Subcutaneous adipose tissue (tissue), 4 donors: ENCODE data around the gene FAAP20. TPM values are rescaled to one million over a fixed set of nuclear protein-coding genes. Genes with fewer than 3 reads are reported as not detected.

Source experiments
- CTCF ChIP-seq: fragments of 450-650 bp; IDR thresholded peaks from one replicate; pipeline ENCODE4 v1.5.1; 2016; ENCODE audit warnings: low read depth, mild to moderate bottlenecking, control low read depth, antibody characterized with exemption, moderate library complexity
- total RNA-seq, 4 donors: library from RNA; depleted of rRNA; stranded (reverse); fragments of >200 nt; gene quantifications; one replicate each; pipeline ENCODE4 v1.1.0, GENCODE V29; 2016

The FAAP20 gene
- total RNA-seq, 4 donors from 2014 or later = 15.8 to 41.1 (median 34.1) TPM

GRCh38 chr1:2208309-2209239, 14.0 kb upstream of the FAAP20 start:
- no peak for TF ChIP-seq CTCF

GRCh38 chr1:2206813-2207487, 12.4 kb upstream of the FAAP20 start:
- TF ChIP-seq CTCF = no peak

- TF ChIP-seq CTCF = no peak
Observed at GRCh38 chr1:2205191-2205952, 10.8 kb upstream of the FAAP20 start.

- TF ChIP-seq CTCF = no peak
Observed at GRCh38 chr1:2204415-2205190, 10.0 kb upstream of the FAAP20 start.

- no peak for TF ChIP-seq CTCF
Observed at GRCh38 chr1:2203671-2204414, 9.3 kb upstream of the FAAP20 start.

GRCh38 chr1:2202843-2203601, 8.4 kb upstream of the FAAP20 start:
- no peak for TF ChIP-seq CTCF
